NCI-H2029 (cell line): ENCODE measurements around the gene VWA8.

Source experiments
- DNase-seq: peaks from one replicate; lab custom pipeline; 2025; lab: John Stamatoyannopoulos, UW

VWA8 gene

GRCh38 chr13:41613471-41613870 lies 347.4 kb downstream of the VWA8 start:
- DNase-seq: no peak

GRCh38 chr13:41611385-41611784 lies 349.5 kb downstream of the VWA8 start:
- no peak for DNase-seq

- peak; percentile 49 for DNase-seq
Observed at GRCh38 chr13:41610404-41610803, 350.5 kb downstream of the VWA8 start.

GRCh38 chr13:41609828-41610227 lies 351.1 kb downstream of the VWA8 start:
- peak; percentile 0 for DNase-seq

- DNase-seq: no peak
Observed at GRCh38 chr13:41608839-41609177, 352.1 kb downstream of the VWA8 start.

GRCh38 chr13:41608111-41608838 lies 352.6 kb downstream of the VWA8 start:
- no peak for DNase-seq

- no peak for DNase-seq
Observed at GRCh38 chr13:41606646-41607045, 354.3 kb downstream of the VWA8 start.

- DNase-seq: no peak
Observed at GRCh38 chr13:41605319-41606285, 355.3 kb downstream of the VWA8 start.

GRCh38 chr13:41603917-41604316 lies 357.0 kb downstream of the VWA8 start:
- DNase-seq: peak; percentile 30

- DNase-seq: no peak
Observed at GRCh38 chr13:41601718-41602445, 359.0 kb downstream of the VWA8 start.

- no peak for DNase-seq
Observed at GRCh38 chr13:41599619-41600018, 361.3 kb downstream of the VWA8 start.

GRCh38 chr13:41597348-41598041 lies 363.4 kb downstream of the VWA8 start:
- DNase-seq: no peak

GRCh38 chr13:41596190-41596589 lies 364.7 kb downstream of the VWA8 start:
- DNase-seq: no peak

GRCh38 chr13:41595298-41595697 lies 365.6 kb downstream of the VWA8 start:
- DNase-seq: no peak

- DNase-seq: no peak
Observed at GRCh38 chr13:41590643-41591042, 370.3 kb downstream of the VWA8 start.

GRCh38 chr13:41590122-41590521 lies 370.8 kb downstream of the VWA8 start:
- no peak for DNase-seq

GRCh38 chr13:41589434-41589833 lies 371.5 kb downstream of the VWA8 start:
- no peak for DNase-seq

GRCh38 chr13:41588899-41589298 lies 372.0 kb downstream of the VWA8 start:
- DNase-seq: no peak

GRCh38 chr13:41588448-41588847 lies 372.5 kb downstream of the VWA8 start:
- no peak for DNase-seq

- no peak for DNase-seq
Observed at GRCh38 chr13:41587490-41587889, 373.4 kb downstream of the VWA8 start.

GRCh38 chr13:41586216-41586615 lies 374.7 kb downstream of the VWA8 start:
- no peak for DNase-seq

- DNase-seq: no peak
Observed at GRCh38 chr13:41582027-41582463, 378.9 kb downstream of the VWA8 start.
